Mammary epithelial cell (primary cell): ENCODE measurements around the gene UTP11.

Experiments
- EZH2 ChIP-seq: IDR thresholded peaks from 2 replicates; pipeline ENCODE4 v1.6.1; 2012; ENCODE audit warnings: low read length, inconsistent platforms, borderline replicate concordance
- TF ChIP-seq, protein P1 (sequence below), 2 donors: IDR thresholded peaks in 1 of 2; conservative IDR thresholded peaks in 1 of 2; 2 replicates each; pipeline ENCODE4 v1.5.1; 2011 to 2012; ENCODE audit warnings: inconsistent platforms in 2 of 2, low read length in 2 of 2, mild to moderate bottlenecking in 2 of 2, control low read depth in 1 of 2, low read depth in 1 of 2; ENCODE audit not compliant: insufficient read depth in 1 of 2; ENCODE audit errors: extremely low read depth in 1 of 2

DNA sequence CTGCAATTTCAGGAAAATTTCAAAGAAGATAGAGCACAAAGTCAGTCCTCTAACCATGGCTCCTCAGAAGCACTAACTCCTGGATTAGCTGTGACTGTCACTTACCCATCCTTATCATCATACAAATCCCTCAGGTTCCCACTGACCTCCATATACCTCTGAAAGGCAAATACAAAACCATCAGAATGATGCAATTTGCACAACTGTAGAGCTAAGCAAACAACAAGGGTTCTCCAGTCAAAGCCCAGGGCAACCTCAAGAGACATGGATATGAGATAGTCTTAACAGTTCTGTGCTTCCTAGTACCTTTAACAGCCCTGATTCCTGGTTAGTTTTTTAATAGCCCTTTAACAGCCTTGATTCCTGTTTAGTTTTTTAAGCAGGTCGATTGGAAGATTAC, 24.9 kb upstream of the UTP11 start:
- TF ChIP-seq, protein P1, sequence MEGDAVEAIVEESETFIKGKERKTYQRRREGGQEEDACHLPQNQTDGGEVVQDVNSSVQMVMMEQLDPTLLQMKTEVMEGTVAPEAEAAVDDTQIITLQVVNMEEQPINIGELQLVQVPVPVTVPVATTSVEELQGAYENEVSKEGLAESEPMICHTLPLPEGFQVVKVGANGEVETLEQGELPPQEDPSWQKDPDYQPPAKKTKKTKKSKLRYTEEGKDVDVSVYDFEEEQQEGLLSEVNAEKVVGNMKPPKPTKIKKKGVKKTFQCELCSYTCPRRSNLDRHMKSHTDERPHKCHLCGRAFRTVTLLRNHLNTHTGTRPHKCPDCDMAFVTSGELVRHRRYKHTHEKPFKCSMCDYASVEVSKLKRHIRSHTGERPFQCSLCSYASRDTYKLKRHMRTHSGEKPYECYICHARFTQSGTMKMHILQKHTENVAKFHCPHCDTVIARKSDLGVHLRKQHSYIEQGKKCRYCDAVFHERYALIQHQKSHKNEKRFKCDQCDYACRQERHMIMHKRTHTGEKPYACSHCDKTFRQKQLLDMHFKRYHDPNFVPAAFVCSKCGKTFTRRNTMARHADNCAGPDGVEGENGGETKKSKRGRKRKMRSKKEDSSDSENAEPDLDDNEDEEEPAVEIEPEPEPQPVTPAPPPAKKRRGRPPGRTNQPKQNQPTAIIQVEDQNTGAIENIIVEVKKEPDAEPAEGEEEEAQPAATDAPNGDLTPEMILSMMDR (conservative IDR thresholded peaks at IDR 0.05 in 1 of 2, IDR thresholded peaks at IDR 0.05 in 1 of 2; ENCODE audit: extremely low read depth in 1 of 2, insufficient read depth in 1 of 2, low read depth in 1 of 2, low read length in 2 of 2): no peak
- no peak for TF ChIP-seq EZH2
